HG03378 (cell line): ENCODE measurements around the gene ASH1L.
A peak's percentile ranks its signal among the peaks of the same experiment; 100 is the strongest.
"Not testable (repeated sequence)": the region's sequence is repeated elsewhere in the genome, so short reads cannot be mapped to it uniquely, and the experiment has no call there.

Experiments used
- ATAC-seq: cut with Tn5 transposase; IDR thresholded peaks from one replicate; pipeline ENCODE4 v1.9.1; 2021; ENCODE audit warnings: mild to moderate bottlenecking, moderate library complexity; ENCODE audit not compliant: unreplicated experiment

The ASH1L gene, protein sequence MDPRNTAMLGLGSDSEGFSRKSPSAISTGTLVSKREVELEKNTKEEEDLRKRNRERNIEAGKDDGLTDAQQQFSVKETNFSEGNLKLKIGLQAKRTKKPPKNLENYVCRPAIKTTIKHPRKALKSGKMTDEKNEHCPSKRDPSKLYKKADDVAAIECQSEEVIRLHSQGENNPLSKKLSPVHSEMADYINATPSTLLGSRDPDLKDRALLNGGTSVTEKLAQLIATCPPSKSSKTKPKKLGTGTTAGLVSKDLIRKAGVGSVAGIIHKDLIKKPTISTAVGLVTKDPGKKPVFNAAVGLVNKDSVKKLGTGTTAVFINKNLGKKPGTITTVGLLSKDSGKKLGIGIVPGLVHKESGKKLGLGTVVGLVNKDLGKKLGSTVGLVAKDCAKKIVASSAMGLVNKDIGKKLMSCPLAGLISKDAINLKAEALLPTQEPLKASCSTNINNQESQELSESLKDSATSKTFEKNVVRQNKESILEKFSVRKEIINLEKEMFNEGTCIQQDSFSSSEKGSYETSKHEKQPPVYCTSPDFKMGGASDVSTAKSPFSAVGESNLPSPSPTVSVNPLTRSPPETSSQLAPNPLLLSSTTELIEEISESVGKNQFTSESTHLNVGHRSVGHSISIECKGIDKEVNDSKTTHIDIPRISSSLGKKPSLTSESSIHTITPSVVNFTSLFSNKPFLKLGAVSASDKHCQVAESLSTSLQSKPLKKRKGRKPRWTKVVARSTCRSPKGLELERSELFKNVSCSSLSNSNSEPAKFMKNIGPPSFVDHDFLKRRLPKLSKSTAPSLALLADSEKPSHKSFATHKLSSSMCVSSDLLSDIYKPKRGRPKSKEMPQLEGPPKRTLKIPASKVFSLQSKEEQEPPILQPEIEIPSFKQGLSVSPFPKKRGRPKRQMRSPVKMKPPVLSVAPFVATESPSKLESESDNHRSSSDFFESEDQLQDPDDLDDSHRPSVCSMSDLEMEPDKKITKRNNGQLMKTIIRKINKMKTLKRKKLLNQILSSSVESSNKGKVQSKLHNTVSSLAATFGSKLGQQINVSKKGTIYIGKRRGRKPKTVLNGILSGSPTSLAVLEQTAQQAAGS (N-terminal part only)

DNA sequence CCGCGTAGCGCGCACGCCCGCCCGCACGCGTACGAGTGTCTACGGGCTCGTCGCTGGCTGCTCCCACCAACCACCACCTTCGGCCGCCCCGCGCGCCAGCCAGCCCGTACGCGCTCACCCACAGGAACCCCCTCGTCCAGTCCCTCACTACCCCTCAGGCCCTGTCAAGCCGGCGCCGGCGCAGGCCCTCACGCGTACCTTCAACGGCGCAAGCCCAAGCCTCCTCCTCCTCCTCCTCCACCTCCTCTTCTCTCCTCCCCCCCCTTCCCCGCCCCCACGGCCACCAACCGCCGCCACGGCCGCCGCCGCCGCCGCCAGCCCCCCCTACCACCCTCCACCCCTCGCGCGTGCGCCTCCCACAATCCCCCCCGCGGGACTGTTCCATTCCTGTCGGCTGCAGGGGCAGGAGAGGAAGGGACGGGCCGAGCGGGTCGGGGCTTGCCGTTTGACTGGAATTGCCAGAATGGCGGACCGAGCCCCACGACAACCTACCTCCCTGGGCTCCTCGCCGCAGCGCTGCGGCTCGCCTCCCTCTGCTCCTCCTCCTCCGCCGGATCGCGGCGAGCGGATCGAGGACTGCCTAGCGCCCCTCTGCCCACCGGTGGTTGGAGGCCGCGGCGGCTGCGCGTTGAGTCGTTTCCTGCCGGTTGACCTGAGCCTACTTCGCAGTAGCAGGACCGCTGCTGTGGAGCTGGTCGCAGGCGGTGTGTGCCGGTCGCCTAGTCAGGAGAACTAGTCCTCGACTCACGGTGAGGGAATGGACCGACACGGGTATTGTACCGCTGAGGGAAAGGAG, at the start of gene ASH1L:
Gene ASH1L, minus strand, starts transcription at position 223 of the 796 bp plus-strand sequence. CDS start 41,284 bp downstream, outside the sequence.
- peak; percentile 62 for ATAC-seq

DNA sequence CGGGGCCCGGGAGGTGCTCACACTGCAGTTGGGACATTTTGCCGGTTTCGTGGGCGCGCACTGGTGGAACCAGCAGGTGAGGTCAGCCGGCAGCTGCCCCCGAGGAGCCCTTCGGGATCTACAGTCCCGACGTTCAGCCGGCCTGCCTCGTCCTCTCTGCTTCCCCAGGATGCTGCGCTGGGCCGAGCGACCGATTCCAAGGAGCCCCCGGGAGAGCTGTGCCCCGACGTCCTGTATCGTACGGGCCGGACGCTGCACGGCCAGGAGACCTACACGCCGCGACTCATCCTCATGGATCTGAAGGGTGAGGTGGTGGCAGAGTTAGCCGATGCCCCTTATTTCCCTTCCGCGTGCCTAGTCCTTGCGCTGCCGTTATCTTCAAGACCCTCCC, 47.6 kb upstream of the ASH1L start:
- ATAC-seq, result not testable (repeated sequence)

DNA sequence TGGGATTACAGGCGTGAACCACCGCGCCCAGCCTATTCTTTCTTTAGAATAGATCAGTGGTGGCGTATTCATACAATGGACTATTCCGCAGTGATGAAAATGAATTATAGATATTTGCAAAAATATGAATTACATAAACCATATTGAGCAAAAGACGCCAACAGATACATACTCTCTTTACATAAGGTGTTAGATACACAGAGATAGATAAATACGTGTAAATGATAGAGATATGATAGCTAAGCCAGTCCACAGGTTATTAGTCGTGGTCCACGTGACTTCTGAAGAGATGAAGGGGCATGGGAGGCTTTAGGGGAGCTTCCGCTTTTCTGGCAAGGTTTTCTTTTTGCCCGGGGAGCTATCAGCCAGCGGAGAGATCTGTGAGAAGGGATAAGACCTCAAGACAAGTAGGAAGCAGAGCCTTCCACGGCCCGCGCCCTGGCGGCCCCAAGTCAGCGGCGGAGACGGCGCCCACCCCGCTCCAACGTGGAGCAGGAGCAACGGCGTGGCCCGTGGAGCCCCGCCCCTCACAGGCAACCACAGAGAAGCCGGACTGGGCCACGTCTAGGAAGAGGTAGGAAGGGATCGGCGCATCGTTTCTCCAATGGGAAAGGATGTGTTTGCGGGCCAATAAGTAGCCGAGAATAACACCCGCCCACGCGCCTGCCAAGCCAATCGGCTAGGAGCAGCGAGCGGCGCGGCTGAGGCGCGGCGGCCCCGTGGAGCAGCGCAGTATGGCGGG, 47.1 kb upstream of the ASH1L start, which contains the start of gene MSTO1:
Gene MSTO1, plus strand, starts transcription at position 704 of the 742 bp plus-strand sequence. Its CDS starts 31 bp downstream, at position 735.
- peak; percentile 81 for ATAC-seq

DNA sequence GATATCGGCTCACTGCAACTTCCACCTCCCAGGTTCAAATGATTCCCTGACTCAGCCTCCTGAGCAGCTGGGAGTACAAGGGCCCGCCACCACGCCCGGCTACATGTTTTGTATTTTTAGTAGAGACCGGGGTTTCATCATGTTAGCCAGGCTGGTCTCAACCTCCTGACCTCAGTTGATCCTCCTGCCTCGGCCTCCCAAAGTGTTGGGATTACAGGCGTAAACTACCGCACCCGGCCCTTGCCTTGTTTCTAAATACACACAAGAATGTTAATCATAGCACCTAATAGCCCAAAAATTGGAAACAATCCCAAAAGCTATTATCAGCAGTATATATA, 46.3 kb upstream of the ASH1L start:
- no peak for ATAC-seq

DNA sequence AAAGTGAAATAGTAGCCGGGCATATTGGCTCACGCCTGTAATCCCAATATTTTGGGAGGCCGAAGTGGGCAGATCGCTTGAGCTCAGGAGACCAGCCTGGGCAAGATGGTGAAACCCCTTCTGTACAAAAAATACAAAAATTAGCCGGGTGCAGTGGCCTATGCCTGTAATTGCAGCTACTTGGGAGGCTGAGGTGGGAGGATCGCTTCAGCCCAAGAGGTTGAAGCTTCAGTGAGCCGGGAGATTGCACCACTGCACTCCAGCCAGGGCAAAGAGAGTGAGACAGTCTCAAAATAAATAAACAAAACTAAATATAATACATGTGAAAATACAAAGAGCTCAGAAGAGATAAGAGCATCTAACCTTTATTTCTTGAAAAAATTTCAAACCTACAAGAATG, 45.1 kb upstream of the ASH1L start:
- ATAC-seq, result no peak

DNA sequence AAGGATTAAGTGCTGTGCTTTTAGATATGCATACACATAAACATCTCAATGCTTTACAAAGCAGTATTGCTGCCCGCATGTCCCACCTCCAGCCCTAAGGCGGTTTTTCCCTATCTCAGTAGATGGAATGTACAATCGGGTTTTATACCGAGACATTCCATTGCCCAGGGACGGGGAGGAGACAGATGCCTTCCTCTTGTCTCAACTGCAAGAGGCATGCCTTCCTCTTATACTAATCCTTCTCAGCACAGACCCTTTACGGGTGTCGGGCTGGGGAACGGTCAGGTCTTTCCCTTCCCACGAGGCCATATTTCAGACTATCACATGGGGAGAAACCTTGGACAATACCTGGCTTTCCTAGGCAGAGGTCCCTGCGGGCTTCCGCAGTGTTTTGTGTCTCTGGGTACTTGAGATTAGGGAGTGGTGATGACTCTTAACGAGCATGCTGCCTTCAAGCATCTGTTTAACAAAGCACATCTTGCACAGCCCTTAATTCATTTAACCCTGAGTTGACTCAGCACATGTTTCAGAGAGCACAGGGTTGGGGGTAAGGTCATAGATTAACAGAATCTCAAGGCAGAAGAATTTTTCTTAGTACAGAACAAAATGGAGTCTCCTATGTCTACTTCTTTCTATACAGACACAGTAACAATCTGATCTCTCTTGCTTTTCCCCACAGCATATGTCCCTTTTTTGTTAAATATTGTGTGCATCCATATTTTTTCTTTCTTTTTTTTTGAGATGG, 37.4 kb upstream of the ASH1L start:
- ATAC-seq, result not testable (repeated sequence)

DNA sequence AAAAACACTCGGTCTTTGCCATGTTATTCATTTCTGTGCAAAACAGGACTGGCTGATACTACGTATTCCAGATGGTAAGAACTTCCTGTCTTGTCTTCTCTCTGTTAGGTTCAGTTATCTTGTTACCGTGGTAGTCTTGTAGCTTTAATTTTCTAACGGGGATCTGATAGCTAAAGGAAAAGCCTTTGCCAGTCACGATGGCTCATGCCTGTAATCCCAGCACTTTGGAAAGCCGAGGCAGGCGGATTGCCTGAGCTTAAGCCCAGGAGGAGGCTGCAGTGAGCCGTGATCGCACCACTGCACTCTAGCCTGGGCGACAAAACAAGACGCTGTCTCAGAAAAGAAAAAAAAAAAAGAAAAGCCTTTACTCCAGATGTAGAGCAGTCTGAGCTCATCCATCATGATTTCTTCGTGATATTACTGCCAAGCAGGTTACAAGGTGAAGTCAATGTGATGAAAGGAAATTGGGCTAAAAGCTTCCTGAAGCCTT, 36.3 kb upstream of the ASH1L start:
- no peak for ATAC-seq

DNA sequence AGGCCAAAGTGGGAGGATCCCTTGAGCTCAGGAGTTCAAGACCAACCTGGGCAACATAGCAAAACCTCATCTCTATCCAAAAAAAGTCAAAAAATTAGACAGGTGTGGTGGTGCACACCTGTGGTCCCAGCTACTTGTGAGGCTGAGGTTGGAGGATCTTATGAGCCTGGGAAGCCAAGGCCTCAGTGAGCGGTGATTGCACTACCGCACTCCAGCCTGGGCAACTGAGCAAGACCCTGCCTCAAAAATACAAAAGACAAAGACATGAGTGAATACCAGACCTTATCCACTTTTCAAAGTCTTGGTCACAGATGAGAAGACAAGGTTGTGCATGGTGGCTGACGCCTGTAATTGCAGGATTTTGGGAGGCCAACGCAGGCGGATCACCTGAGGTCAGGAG, 34.3 kb upstream of the ASH1L start:
- no peak for ATAC-seq

DNA sequence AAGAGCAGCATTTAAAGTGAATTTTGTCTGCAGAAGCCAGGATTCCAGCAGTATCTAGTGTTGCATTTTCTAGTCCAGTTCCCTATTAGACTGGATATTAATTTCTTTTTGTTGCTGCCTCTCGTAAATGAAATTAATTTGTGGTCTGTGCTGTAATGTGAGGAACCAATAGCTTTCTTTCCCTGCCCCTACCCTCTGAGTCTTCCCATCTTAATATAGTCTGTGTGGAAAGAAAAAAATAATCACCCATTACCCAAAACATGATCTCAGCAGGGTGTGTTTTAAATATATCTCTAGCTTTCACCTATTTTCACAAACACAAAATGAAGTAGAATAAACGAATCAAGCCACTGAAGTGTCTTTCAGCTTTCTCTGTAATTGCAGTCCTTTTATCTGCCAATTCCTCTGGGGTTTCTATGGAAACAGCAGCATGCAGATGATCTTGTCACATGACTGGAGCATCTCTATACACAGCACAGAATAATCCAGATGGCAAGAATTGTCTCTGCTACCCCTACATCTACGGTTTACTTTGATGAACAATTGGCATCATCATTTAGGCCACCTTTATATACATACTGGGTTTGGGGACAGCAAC, 33.4 kb upstream of the ASH1L start:
- not testable (repeated sequence) for ATAC-seq

DNA sequence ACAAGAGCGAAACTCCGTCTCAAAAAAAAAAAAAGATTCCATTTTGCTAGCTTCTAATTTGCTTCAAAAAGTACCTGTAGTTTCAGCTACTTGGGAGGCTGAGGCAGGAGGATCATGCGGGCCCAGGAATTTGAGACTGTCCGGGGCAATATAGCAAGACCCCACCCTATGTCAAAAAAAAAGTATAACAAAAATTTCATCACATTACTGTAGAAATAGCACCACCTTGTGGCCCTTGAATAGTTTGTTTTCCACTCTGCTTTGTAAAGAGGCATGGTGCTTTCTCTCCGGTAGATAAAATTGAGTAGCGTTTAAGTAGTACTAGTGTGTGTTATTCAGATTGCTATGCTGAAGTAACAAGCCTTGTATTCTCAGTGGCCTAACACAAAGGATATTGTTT, 29.2 kb upstream of the ASH1L start:
- no peak for ATAC-seq

DNA sequence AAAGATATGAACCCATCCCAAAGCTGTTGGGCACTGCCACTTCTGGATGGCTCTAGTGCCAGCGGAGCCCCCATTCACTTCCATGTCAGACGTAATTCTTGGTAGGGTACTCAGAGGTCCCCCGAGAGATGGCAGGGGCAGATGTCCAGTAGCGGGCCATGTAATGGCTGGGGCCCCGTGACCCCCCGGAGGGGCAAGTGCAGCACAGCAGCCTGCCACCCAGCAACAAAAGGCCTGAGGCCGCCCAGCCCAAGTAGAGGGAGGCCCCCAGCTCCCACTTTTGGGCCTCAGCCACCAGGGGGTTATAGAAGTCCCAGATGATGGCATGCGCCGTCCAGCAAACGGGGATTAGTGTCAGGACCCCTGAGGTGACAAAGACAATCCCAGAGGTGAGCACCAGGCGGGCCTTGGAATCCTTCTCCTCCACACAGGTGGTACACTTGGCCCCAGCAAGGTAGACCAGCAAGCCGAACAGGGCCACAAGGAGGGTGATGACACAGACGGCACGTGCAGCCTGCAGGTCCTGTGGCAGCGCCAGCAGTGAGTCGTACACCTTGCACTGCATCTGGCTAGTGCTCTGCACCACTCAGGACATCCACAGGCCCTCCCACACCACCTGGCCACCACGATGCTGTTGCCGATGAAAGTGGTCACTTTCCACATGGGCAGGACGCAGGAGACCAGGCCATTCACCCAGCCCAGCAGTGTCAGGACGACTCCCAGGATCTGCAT, 28.1 kb upstream of the ASH1L start:
- not testable (repeated sequence) for ATAC-seq

DNA sequence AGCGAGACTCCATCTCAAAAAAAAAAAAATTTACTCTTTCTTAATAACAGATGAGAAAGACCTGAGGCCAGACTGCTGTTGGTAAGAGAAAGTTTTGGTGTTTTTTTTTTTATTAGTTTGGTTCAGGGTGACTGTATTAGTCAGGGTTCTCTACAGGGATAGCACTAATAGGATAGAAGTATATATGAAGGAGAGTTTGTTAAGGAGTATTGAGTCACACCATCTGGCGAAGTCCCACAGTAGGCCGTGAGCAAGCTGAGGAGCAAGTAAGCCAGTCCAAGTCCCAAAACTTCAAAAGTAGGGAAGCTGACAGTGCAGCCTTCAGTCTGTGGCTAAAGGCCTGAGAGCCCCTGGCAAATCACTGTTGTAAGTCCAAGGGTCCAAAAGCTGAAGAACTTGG, 26.7 kb upstream of the ASH1L start:
- not testable (repeated sequence) for ATAC-seq

DNA sequence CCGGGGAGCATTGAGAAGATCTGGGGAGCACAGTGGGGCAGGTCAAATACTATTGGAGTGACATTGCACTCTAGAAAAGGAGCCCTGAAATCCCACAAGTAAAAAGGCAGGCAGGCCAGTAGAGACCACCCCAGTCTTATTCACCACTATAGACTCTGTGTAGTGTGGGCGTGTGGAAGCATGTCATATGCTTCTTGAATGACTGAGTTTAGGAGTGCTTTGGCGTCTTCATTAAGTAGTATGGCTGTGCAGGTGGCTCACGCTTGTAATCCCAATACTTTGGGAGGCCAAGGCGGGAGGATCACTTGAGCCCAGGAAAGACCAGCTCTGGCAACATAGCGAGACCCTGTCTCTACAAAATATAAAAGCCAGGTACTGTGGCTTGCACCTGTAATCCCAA, 21.2 kb upstream of the ASH1L start:
- not testable (repeated sequence) for ATAC-seq

DNA sequence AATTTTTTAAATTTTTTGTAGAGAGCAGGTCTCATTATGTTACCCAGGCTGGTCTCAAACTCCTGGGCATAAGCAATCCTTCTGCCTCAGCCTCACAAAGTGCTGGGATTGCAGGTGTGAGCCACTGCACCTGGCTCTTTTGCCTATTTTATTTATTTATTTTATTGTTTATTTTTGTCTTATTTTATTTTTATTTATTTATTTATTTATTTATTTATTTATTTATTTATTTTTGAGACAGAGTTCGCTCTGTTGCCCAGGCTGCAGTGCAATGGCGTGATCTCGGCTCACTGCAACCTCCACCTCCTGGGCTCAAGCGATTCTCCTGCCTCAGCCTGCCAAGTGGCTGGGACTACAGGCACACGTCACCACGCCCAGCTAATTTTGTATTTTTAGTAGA, 13.0 kb upstream of the ASH1L start:
- ATAC-seq, result not testable (repeated sequence)

DNA sequence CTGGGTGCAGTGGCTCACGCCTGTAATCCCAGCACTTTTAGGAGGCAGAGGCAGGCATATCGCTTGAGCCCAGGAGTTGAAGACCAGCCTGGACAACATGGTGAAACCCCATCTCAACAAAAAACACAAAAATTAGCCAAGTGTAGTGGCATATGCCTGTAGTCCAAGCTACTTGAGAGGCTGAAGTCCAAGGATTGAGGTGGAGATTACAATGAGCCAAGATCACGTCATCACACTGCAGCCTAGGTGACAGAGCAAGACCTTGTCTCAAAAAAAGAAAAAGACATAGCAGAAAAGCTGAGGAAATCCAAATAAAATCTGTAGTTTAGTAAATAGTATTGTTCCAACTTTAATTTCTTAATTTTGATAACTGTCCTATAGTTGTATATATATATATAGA, 11.5 kb upstream of the ASH1L start:
- no peak for ATAC-seq

DNA sequence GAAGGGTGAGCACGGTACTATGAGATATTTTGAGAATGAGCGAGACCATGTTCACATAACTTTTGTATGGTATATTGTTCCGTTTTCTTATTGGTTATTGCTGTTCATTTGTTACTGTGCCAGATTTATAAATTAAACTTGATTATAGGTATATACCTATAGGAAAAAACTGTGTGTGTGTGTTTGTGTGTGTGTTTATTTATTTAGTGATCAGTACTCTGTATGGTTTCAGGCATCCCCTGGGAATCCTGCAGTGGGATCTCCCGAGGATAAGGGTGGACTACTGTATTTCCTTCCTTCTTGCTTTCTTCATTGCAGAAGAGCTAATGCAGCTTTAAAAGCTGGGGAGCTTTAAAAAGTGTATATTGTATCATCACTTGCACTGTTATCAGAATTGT, 8.0 kb upstream of the ASH1L start:
- ATAC-seq, result no peak

DNA sequence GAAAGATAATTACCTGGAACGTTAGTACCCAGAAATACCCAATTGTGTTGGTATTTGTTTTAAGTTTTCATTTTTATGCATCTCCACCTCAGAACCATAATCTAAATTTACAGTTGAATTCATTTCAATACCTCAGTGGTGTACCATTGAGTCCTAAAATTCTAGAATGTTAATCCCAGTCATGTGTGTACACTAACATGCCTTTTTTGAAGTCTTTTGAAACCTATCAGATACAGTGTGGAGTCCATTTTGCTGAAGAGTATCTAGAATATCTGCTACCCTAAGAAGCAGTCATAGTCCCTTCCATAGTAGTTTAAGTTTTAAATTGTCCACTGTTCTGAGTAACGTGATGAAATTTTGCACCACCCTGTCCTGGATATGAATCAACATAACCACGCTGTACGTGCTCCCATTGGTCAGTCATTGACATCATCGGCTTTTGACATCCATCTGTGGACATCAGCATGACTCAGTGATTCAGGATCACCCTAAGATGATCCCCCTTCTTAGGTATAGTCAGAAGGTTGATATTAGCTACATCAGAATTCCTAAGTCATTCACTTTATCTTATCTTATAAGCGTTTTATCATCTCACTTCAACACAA, 7.5 kb upstream of the ASH1L start:
- ATAC-seq, result no peak
